GM23338 (cell line): ENCODE measurements around the gene OR51G2. TPM values are rescaled to one million over a fixed set of nuclear protein-coding genes. Genes with fewer than 3 reads are reported as not detected.

ENCODE experiments used
- polyA plus RNA-seq: library from polyadenylated mRNA; unstranded; fragments of >200 nt; fragmentation: Nextera tagmentation; extraction: Ambion mirVana; gene quantifications from 2 replicates; pipeline ENCODE4 v1.2.1, GENCODE V29; 2016
- total RNA-seq: library from RNA; depleted of rRNA; stranded (reverse); fragments of >200 nt; shearing (Covaris generic); gene quantifications from 2 replicates; pipeline ENCODE4 v1.2.3, GENCODE V29; 2014; rRNA removed

Gene OR51G2
- total and polyA plus RNA-seq, 2 experiments from 2014 or later, result not detected

Other genes starting within 250 kb of the OR51G2 start
- gene OR51E2, start 221.5 kb downstream of the OR51G2 start, total RNA-seq, result not detected in 2 replicates
- not detected in 2 replicates for gene OR51E2, start 221.5 kb downstream of the OR51G2 start, polyA plus RNA-seq
- gene MMP26, start 214.6 kb downstream of the OR51G2 start, total RNA-seq, result 0.19 TPM in 1 of 2 replicates, not detected in the other
- not detected in 2 replicates for gene MMP26, start 214.6 kb downstream of the OR51G2 start, polyA plus RNA-seq
- gene OR51F1, start 149.4 kb downstream of the OR51G2 start, total RNA-seq, result not detected in 2 replicates
- gene OR51F1, start 149.4 kb downstream of the OR51G2 start, polyA plus RNA-seq, result not detected in 2 replicates
- not detected in 2 replicates for gene OR52R1, start 115.0 kb downstream of the OR51G2 start, total RNA-seq
- gene OR52R1, start 115.0 kb downstream of the OR51G2 start, polyA plus RNA-seq, result not detected in 2 replicates
- gene OR51F2, start 98.0 kb downstream of the OR51G2 start, total RNA-seq, result not detected in 2 replicates
- gene OR51F2, start 98.0 kb downstream of the OR51G2 start, polyA plus RNA-seq, result not detected in 2 replicates
- not detected in 2 replicates for gene OR51S1, start 70.1 kb downstream of the OR51G2 start, total RNA-seq
- gene OR51S1, start 70.1 kb downstream of the OR51G2 start, polyA plus RNA-seq, result not detected in 2 replicates
- gene OR51T1, start 37.5 kb downstream of the OR51G2 start, total RNA-seq, result not detected in 2 replicates
- gene OR51T1, start 37.5 kb downstream of the OR51G2 start, polyA plus RNA-seq, result not detected in 2 replicates
- not detected in 2 replicates for gene OR51A7, start 15.6 kb downstream of the OR51G2 start, total RNA-seq
- gene OR51A7, start 15.6 kb downstream of the OR51G2 start, polyA plus RNA-seq, result not detected in 2 replicates
- gene OR51G1, start 5.0 kb upstream of the OR51G2 start, total RNA-seq, result not detected in 2 replicates
- gene OR51G1, start 5.0 kb upstream of the OR51G2 start, polyA plus RNA-seq, result not detected in 2 replicates
- not detected in 2 replicates for gene OR51A4, start 28.3 kb upstream of the OR51G2 start, total RNA-seq
- gene OR51A4, start 28.3 kb upstream of the OR51G2 start, polyA plus RNA-seq, result not detected in 2 replicates
- not detected in 2 replicates for gene OR51A2, start 36.4 kb upstream of the OR51G2 start, total RNA-seq
- not detected in 2 replicates for gene OR51A2, start 36.4 kb upstream of the OR51G2 start, polyA plus RNA-seq
- gene OR51L1, start 75.5 kb upstream of the OR51G2 start, total RNA-seq, result not detected in 2 replicates
- gene OR51L1, start 75.5 kb upstream of the OR51G2 start, polyA plus RNA-seq, result not detected in 2 replicates
- gene OR52J3, start 127.2 kb upstream of the OR51G2 start, total RNA-seq, result not detected in 2 replicates
- not detected in 2 replicates for gene OR52J3, start 127.2 kb upstream of the OR51G2 start, polyA plus RNA-seq
- not detected in 2 replicates for gene OR52E2, start 140.3 kb upstream of the OR51G2 start, total RNA-seq
- gene OR52E2, start 140.3 kb upstream of the OR51G2 start, polyA plus RNA-seq, result not detected in 2 replicates
- not detected in 2 replicates for gene OR52E1, start 150.2 kb upstream of the OR51G2 start, total RNA-seq
- gene OR52E1, start 150.2 kb upstream of the OR51G2 start, polyA plus RNA-seq, result not detected in 2 replicates
- gene OR52A5, start 219.0 kb upstream of the OR51G2 start, total RNA-seq, result 0.24 and 0.39 TPM in 2 replicates
- 0.05 and 0.11 TPM in 2 replicates for gene OR52A5, start 219.0 kb upstream of the OR51G2 start, polyA plus RNA-seq
- 4.3 and 4.4 TPM in 2 replicates for gene OR52A1, start 235.4 kb upstream of the OR51G2 start, total RNA-seq
- 0.73 and 0.82 TPM in 2 replicates for gene OR52A1, start 235.4 kb upstream of the OR51G2 start, polyA plus RNA-seq